Breast epithelium (tissue), 4 donors: Measurements from ENCODE around the gene VEZF1. TPM values are rescaled to one million over a fixed set of nuclear protein-coding genes. Genes with fewer than 3 reads are reported as not detected.

Experiments
- DNase-seq, 2 donors: peaks; one replicate each; pipeline ENCODE4 v3.0.0-alpha.2; 2019; ENCODE audit warnings: low spot score in 2 of 2
- H3K27ac ChIP-seq, 2 donors: fragments of 200-600 bp; sonication (generic) in 1 of 2; one replicate each; pipeline ENCODE4 v1.5.1; 2016 to 2019; ENCODE audit warnings: mild to moderate bottlenecking in 1 of 2
- H3K27me3 ChIP-seq, 2 donors: fragments of 200-600 bp; sonication (generic) in 1 of 2; one replicate each; pipeline versions ENCODE4 v1.5.1 to v1.6.0; 2017 to 2019; ENCODE audit warnings: control low read depth in 1 of 2, mild to moderate bottlenecking in 1 of 2
- H3K36me3 ChIP-seq: fragments of 200-600 bp; one replicate; pipeline ENCODE4 v1.5.1; 2019
- H3K4me1 ChIP-seq, 2 donors: fragments of 200-600 bp; sonication (generic); one replicate each; pipeline ENCODE4 v1.5.1; 2016 to 2019; ENCODE audit warnings: control low read depth in 1 of 2
- H3K4me3 ChIP-seq, 3 donors: fragments of 200-600 bp; sonication (generic); 1 replicate in 2 of 3; 2 replicates in 1 of 3; pipeline ENCODE4 v1.5.1; 2016 to 2019; ENCODE audit warnings: mild to moderate bottlenecking in 3 of 3, moderate library complexity in 2 of 3
- H3K9me3 ChIP-seq, 2 donors: fragments of 200-600 bp; sonication (generic) in 1 of 2; one replicate each; pipeline ENCODE4 v1.5.1; 2016 to 2019; ENCODE audit warnings: control low read depth in 1 of 2
- CTCF ChIP-seq, 3 donors: fragments of 450-650 bp; IDR thresholded peaks; one replicate each; pipeline ENCODE4 v1.5.1; 2016 to 2017; ENCODE audit warnings: antibody characterized with exemption in 3 of 3, mild to moderate bottlenecking in 3 of 3, moderate library complexity in 3 of 3
- POLR2A ChIP-seq: fragments of 450-650 bp; IDR thresholded peaks from one replicate; pipeline ENCODE4 v1.6.1; 2016; ENCODE audit warnings: antibody characterized with exemption, mild to moderate bottlenecking, moderate library complexity
- POLR2AphosphoS5 ChIP-seq, 3 donors: sonication (generic); formaldehyde crosslinking; IDR thresholded peaks; one replicate each; pipeline ENCODE4 v1.6.1; 2017; ENCODE audit warnings: antibody characterized with exemption in 3 of 3
- intact Hi-C: fragments of 100-400 bp; cut with DNase I; formaldehyde crosslinking; loops from one replicate; pipeline ENCODE4 v1.15.1; 2023; ENCODE audit warnings: low total_unique reads
- total RNA-seq, 3 donors: library from RNA; depleted of rRNA; stranded (reverse); fragments of >200 nt; gene quantifications; one replicate each; pipeline ENCODE4 v1.1.0, GENCODE V29; 2016

VEZF1 gene
- total RNA-seq, 3 donors from 2014 or later: 55.5 to 76.5 (median 66.9) TPM

DNA sequence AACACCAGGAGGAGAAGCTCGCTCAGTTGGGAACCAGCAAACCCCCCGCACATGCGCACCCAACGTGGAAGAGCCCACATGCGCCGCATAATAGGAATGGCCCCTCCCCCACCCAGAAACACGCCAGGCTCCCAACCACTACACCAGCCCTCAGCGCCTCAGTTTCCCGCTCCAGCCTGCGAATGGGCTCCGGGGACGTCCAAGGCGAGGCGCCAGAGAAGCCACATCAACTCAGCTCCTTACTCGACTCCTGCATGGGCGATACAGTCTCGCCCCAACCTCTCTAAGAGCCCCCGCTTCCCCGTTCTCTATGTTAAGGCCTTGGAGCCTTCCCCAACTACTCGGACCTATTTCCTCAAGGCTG, 18.5 kb upstream of the VEZF1 start:
- H3K9me3 ChIP-seq: no peaks in the 10 kb centered on the region
- no peaks in the 10 kb centered on the region for H3K27me3 ChIP-seq
- DNase-seq: peak; percentile 72 to 79
- H3K27ac ChIP-seq: peak overlapping the region; percentile 100
- H3K4me1 ChIP-seq: peaks cover 7 to 9% of the 10 kb centered on the region in 2 donors
- H3K36me3 ChIP-seq: no peaks in the 10 kb centered on the region
- intact Hi-C loops: no loop called here
- TF ChIP-seq POLR2AphosphoS5 (IDR thresholded peaks at IDR 0.05) (no peak), CTCF (IDR thresholded peaks at IDR 0.05) (no peak), POLR2A (no peak)
- H3K4me3 ChIP-seq: peak overlapping the region; percentile 96 to 100 (median 97)

DNA sequence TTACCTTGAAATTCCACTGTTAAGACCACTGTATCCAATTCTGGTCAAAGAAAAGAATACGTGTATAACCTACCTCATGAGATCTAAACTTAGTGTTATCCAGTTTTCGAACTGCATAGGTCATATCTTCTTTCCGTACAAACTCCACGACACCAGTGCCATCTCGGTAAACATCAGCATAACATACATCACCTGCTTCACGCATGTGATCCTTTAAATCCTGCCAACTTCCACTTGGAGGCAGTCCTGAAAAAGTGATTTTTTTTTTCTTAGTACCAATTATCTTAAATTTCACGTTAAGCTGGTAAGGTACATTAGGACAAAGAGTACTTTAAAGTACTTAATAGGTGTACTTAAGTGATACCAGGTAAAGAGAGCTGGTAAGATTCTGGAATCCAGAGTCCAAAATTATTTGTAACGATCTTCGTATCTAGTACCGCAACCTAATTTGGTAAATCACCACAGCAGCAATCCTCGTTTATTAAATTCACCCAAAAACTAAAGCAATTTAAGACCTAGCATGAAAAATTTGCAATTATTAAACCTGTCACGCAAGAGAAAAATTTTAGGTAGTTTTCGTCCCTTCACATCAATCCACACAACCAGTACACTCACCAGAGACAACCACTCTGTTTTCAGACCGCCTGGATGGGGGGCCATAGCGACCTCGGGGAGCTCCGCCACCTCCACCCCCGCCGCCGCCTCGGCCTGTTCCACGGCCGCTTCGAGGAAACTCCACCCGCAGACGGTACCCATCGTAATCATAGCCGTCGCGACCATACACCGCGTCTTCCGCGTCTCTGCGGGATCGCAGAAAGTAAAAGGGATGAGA, 17.9 kb upstream of the VEZF1 start:
- TF ChIP-seq CTCF (IDR thresholded peaks at IDR 0.05) (no peak), POLR2A (no peak), POLR2AphosphoS5 (IDR thresholded peaks at IDR 0.05) (no peak)
- Histone ChIP-seq H3K27me3 (no peaks in the 10 kb centered on the region), H3K9me3 (no peaks in the 10 kb centered on the region), H3K36me3 (no peaks in the 10 kb centered on the region), H3K27ac (peak overlapping the region; percentile 100), H3K4me1 (peaks cover 7 to 9% of the 10 kb centered on the region in 2 donors), H3K4me3 (peak overlapping the region; percentile 96 to 100 (median 97))
- DNase-seq: no peak
- intact Hi-C loops: no loop called here

DNA sequence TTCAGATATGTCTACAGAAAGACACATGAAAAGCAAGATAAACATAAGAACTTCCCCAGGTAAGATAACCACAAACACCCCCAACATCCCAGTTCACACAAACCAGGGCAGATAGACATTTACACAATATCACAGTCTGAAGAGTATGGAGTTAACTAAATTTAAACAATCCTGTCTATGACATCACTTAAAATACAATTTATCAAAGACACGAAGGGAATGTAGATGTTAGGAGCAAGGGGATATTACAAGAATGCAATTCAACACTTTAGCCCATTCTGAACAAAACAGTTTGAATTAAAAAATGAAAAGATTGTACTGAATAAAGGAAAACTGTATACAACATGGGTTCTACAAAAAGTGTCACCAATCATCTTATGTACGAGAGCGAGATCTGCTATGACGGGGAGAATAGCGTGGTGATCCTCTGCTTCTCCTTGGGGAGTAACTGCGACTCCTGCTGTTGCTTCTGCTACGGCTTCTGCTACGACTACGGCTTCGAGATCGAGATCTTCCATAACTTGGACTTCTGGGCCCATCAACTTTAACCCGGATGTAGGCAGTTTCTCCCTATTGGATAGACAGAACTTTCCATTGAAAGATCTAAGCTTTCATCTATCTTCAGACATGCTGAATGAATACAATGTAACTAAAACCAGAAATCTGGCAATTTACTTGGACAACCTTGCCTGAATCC, 17.1 kb upstream of the VEZF1 start:
- TF ChIP-seq CTCF (IDR thresholded peaks at IDR 0.05) (no peak), POLR2AphosphoS5 (IDR thresholded peaks at IDR 0.05) (no peak), POLR2A (no peak)
- Histone ChIP-seq H3K27me3 (no peaks in the 10 kb centered on the region), H3K4me1 (peaks cover 7 to 9% of the 10 kb centered on the region in 2 donors), H3K27ac (peak overlapping the region in 1 of 2 donors; percentile 100), H3K4me3 (peak overlapping the region; percentile 96 to 100 (median 97)), H3K9me3 (no peaks in the 10 kb centered on the region), H3K36me3 (no peaks in the 10 kb centered on the region)
- DNase-seq: no peak
- intact Hi-C loops: no loop called here

GRCh38 chr17:58004060-58004459, 16.0 kb upstream of the VEZF1 start:
- H3K27me3 ChIP-seq: no peaks in the 10 kb centered on the region
- no peaks in the 10 kb centered on the region for H3K9me3 ChIP-seq
- no peak for DNase-seq
- no peak overlapping the region for H3K4me3 ChIP-seq
- H3K4me1 ChIP-seq: peaks cover 7 to 9% of the 10 kb centered on the region in 2 donors
- no peaks in the 10 kb centered on the region for H3K36me3 ChIP-seq
- TF ChIP-seq POLR2A: no peak
- H3K27ac ChIP-seq: no peak overlapping the region
- intact Hi-C loops: no loop called here

GRCh38 chr17:58002973-58003372, 14.9 kb upstream of the VEZF1 start:
- Histone ChIP-seq H3K27ac (no peak overlapping the region), H3K4me1 (peaks cover 7 to 9% of the 10 kb centered on the region in 2 donors), H3K36me3 (no peaks in the 10 kb centered on the region), H3K9me3 (no peaks in the 10 kb centered on the region), H3K27me3 (no peaks in the 10 kb centered on the region), H3K4me3 (no peak overlapping the region)
- intact Hi-C loops: no loop called here
- no peak for TF ChIP-seq POLR2AphosphoS5 (IDR thresholded peaks at IDR 0.05)
- TF ChIP-seq POLR2A: no peak
- TF ChIP-seq CTCF (IDR thresholded peaks at IDR 0.05): no peak
- no peak for DNase-seq
